Heart right ventricle (tissue), 16 donors: Measurements from ENCODE around the gene GALNS. TPM values are rescaled to one million over a fixed set of nuclear protein-coding genes. Genes with fewer than 3 reads are reported as not detected.

ENCODE experiments used
- ATAC-seq, 8 donors: fragments of 200-7000 bp; cut with Tn5 transposase; one replicate each; pipeline ENCODE4 v1.9.1; 2020; ENCODE audit warnings: mild to moderate bottlenecking in 8 of 8, moderate library complexity in 8 of 8, moderate number of reproducible peaks in 1 of 8
- DNase-seq, 2 donors: peaks; one replicate each; pipeline ENCODE4 v3.0.0-alpha.2; 2020
- H3K27ac ChIP-seq, 10 donors: fragments of 200-600 bp; sonication (generic) in 2 of 10; one replicate each; pipeline versions ENCODE4 v1.5.0 to v1.8.0; 2020 to 2022; ENCODE audit warnings: mild to moderate bottlenecking in 3 of 10
- H3K27me3 ChIP-seq, 7 donors: fragments of 200-600 bp; one replicate each; pipeline ENCODE4 v1.8.0; 2021 to 2022; ENCODE audit warnings: mild to moderate bottlenecking in 2 of 7
- H3K36me3 ChIP-seq, 9 donors: fragments of 200-600 bp; sonication (generic) in 1 of 9; one replicate each; pipeline versions ENCODE4 v1.5.0 to v1.8.0; 2020 to 2022; ENCODE audit warnings: mild to moderate bottlenecking in 2 of 9
- H3K4me1 ChIP-seq, 9 donors: fragments of 200-600 bp; sonication (generic) in 1 of 9; one replicate each; pipeline versions ENCODE4 v1.5.0 to v1.8.0; 2020 to 2022; ENCODE audit warnings: mild to moderate bottlenecking in 4 of 9
- H3K4me3 ChIP-seq, 10 donors: fragments of 200-600 bp; sonication (generic) in 2 of 10; one replicate each; pipeline versions ENCODE4 v1.5.0 to v1.8.0; 2020 to 2022; ENCODE audit warnings: mild to moderate bottlenecking in 7 of 10, moderate library complexity in 2 of 10
- H3K9me3 ChIP-seq, 11 donors: fragments of 200-600 bp in 10 of 11; sonication (generic) in 2 of 11; one replicate each; pipeline versions ENCODE4 v1.5.0 to v1.8.0; 2013 to 2022; ENCODE audit warnings: mild to moderate bottlenecking in 2 of 11, control low read depth in 1 of 11, moderate library complexity in 1 of 11
- WGBS, 2 donors: extraction: QIAGEN DNeasy Blood & Tissue Kit; methylation state at CpG; one replicate each; pipeline ENCODE4 v1.1.7; 2013; ENCODE audit warnings: inconsistent platforms in 1 of 2; 5-methylcytosine and 5-hydroxymethylcytosine counted together
- intact Hi-C, 10 donors: fragments of 100-400 bp; cut with DNase I; formaldehyde crosslinking; loops; one replicate each; pipeline versions ENCODE4 v1.11.1 to v1.14.2; 2022
- polyA plus RNA-seq, 2 donors: library from polyadenylated mRNA; stranded (reverse); fragments of 200-250 nt; gene quantifications; one replicate each; pipeline ENCODE4 v1.2.3, GENCODE V29; 2013
- total RNA-seq, 10 donors: library from RNA; stranded (reverse); fragmentation: NEBNext Ultra II Directional in 3 of 10; extraction: Animal tissue kit (Norgen Biotek cat#: 25700) in 3 of 10; gene quantifications; one replicate each; pipeline versions ENCODE4 v1.2.1 to v1.2.4, GENCODE V29; 2021 to 2023
- TF ChIP-seq, protein P1 (sequence below), 9 donors: fragments of 200-600 bp; sonication (generic) in 2 of 9; IDR thresholded peaks; one replicate each; pipeline versions ENCODE4 v1.5.0 to v1.8.0; 2021 to 2022; ENCODE audit warnings: antibody characterized with exemption in 9 of 9, mild to moderate bottlenecking in 5 of 9, moderate library complexity in 1 of 9
- donor health status: Arrhythmogenic right ventricular cardiomyopathy.
- donor health status: ischemic (EF 13 %, LVEDD 7.1; RV severe dilation, severe dysfunction).
- donor health status: healthy with polysubstance abuse.
- donor health status: DM: no; HTN: yes; CAD: no.
- donor health status: DM: no; HTN: no; CAD: no.
- donor health status: ischemic (EF 25% LVEDD 6.9; RV normal size, moderate dysfunction).
- donor health status: ischemic (EF 25% LVEDD 5.7; RV mildly dilated, moderate dysfunction).
- donor health status: healthy.
- donor health status: DM: yes; HTN: yes; CAD: no.
- donor health status: Ischemic cardiomyopathy.
- donor health status: ischemic (EF 35%, LVEDD 5.7; RV mildly dilated, moderate dysfunction).
- donor health status: nonischemic (EF 11% LVEDD 7.7; RV severe dilation, severe dysfunction).
- donor health status: DM: yes; HTN: yes; CAD: no.
- donor health status: PGD.
- donor health status: ischemic (EF 29% LVEDD 5.4; RV normal size, mild dysfunction).
- donor health status: nonischemic (EF 23%, LVEDD 6.1; RV moderate dilation, normal function).

GALNS gene
- total and polyA plus RNA-seq, 12 donors, result 11.5 to 18.7 (median 13.8) TPM

GRCh38 chr16:88805340-88805715 is 51.4 kb downstream of the GALNS start:
- Histone ChIP-seq H3K4me3 (peak overlapping the region in 1 of 10 donors; percentile 73), H3K9me3 (no peaks in the 10 kb centered on the region), H3K4me1 (peaks cover 5 to 35% (median 20%) of the 10 kb centered on the region in 9 donors), H3K27me3 (no peaks in the 10 kb centered on the region), H3K36me3 (peaks cover 0 to 31% (median 0%) of the 10 kb centered on the region in 9 donors), H3K27ac (no peak overlapping the region)
- intact Hi-C loops, result no loop called here
- DNase-seq (no peak), ATAC-seq (peak in 1 of 8 donors; percentile 8)
- 87 to 95% methylated on average over 22 of the region's 22 CpGs for WGBS, 2 donors
- TF ChIP-seq, protein P1, sequence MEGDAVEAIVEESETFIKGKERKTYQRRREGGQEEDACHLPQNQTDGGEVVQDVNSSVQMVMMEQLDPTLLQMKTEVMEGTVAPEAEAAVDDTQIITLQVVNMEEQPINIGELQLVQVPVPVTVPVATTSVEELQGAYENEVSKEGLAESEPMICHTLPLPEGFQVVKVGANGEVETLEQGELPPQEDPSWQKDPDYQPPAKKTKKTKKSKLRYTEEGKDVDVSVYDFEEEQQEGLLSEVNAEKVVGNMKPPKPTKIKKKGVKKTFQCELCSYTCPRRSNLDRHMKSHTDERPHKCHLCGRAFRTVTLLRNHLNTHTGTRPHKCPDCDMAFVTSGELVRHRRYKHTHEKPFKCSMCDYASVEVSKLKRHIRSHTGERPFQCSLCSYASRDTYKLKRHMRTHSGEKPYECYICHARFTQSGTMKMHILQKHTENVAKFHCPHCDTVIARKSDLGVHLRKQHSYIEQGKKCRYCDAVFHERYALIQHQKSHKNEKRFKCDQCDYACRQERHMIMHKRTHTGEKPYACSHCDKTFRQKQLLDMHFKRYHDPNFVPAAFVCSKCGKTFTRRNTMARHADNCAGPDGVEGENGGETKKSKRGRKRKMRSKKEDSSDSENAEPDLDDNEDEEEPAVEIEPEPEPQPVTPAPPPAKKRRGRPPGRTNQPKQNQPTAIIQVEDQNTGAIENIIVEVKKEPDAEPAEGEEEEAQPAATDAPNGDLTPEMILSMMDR (IDR thresholded peaks at IDR 0.05), result no peak

GRCh38 chr16:88804552-88805339 is 52.0 kb downstream of the GALNS start:
- ATAC-seq, result peak in 2 of 8 donors; percentile 1 to 9
- intact Hi-C loops, result no loop called here
- Histone ChIP-seq H3K9me3 (no peaks in the 10 kb centered on the region), H3K4me1 (peaks cover 0 to 34% (median 15%) of the 10 kb centered on the region in 9 donors), H3K4me3 (peak overlapping the region in 6 of 10 donors; percentile 64 to 83 (median 72)), H3K27me3 (no peaks in the 10 kb centered on the region), H3K36me3 (peaks cover 0 to 29% (median 0%) of the 10 kb centered on the region in 9 donors), H3K27ac (no peak overlapping the region)
- no peak for DNase-seq
- 29% methylated on average over 39 of the region's 39 CpGs for WGBS, 2 donors
- TF ChIP-seq, protein P1 (IDR thresholded peaks at IDR 0.05), result no peak

GRCh38 chr16:88804173-88804551 is 52.6 kb downstream of the GALNS start:
- 2 to 5% methylated on average over 16 of the region's 16 CpGs for WGBS, 2 donors
- H3K4me1 ChIP-seq, result peaks cover 0 to 30% (median 15%) of the 10 kb centered on the region in 9 donors
- peak overlapping the region in 8 of 10 donors; percentile 64 to 83 (median 72) for H3K4me3 ChIP-seq
- TF ChIP-seq, protein P1 (IDR thresholded peaks at IDR 0.05), result no peak
- H3K9me3 ChIP-seq, result no peaks in the 10 kb centered on the region
- no peak for ATAC-seq
- intact Hi-C loops, result no loop called here
- H3K36me3 ChIP-seq, result peaks cover 0 to 24% (median 0%) of the 10 kb centered on the region in 9 donors
- DNase-seq, result no peak
- no peak overlapping the region for H3K27ac ChIP-seq
- H3K27me3 ChIP-seq, result no peaks in the 10 kb centered on the region

GRCh38 chr16:88803264-88803987 is 53.3 kb downstream of the GALNS start, which contains the start of gene CDT1:
Gene CDT1, plus strand, starts transcription at chr16:88803789. Its CDS starts 43 bp downstream, at chr16:88803832.
- H3K36me3 ChIP-seq, result peaks cover 0 to 16% (median 0%) of the 10 kb centered on the region in 9 donors
- WGBS, 2 donors, result 0 to 1% methylated on average over 93 to 97 of the region's 98 CpGs
- ATAC-seq (peak; percentile 49 to 84 (median 74)), DNase-seq (peak; percentile 80 to 89)
- intact Hi-C loops, result no loop called here
- H3K27ac ChIP-seq, result peak within 1 kb of the TSS in 9 of 10 donors; percentile 4 to 81 (median 62)
- no peaks in the 10 kb centered on the region for H3K9me3 ChIP-seq
- H3K4me3 ChIP-seq, result peak within 1 kb of the TSS in 9 of 10 donors; percentile 50 to 83 (median 72)
- H3K4me1 ChIP-seq, result peaks cover 0 to 30% (median 15%) of the 10 kb centered on the region in 9 donors
- TF ChIP-seq, protein P1 (IDR thresholded peaks at IDR 0.05), result no peak
- H3K27me3 ChIP-seq, result no peaks in the 10 kb centered on the region
